Lung (tissue), 12 donors: Measurements from ENCODE around the gene SMARCA4. TPM values are rescaled to one million over a fixed set of nuclear protein-coding genes. Genes with fewer than 3 reads are reported as not detected.
"Not testable (repeated sequence)": the region's sequence is repeated elsewhere in the genome, so short reads cannot be mapped to it uniquely, and the experiment has no call there.

Experiments
- ATAC-seq: fragments of 200-7000 bp; cut with Tn5 transposase; one replicate; pipeline ENCODE4 v1.9.1; 2020; ENCODE audit warnings: moderate number of reproducible peaks; ENCODE audit not compliant: insufficient read depth, low FRiP score
- DNase-seq, 3 donors: peaks; one replicate each; pipeline ENCODE4 v3.0.0-alpha.2; 2013 to 2017
- H3K27ac ChIP-seq, 2 donors: one replicate each; pipeline ENCODE4 v1.5.1; 2013; ENCODE audit warnings: mild to moderate bottlenecking in 2 of 2, moderate library complexity in 2 of 2, control low read depth in 1 of 2, inconsistent platforms in 1 of 2, low read depth in 1 of 2, low read length in 1 of 2
- H3K27me3 ChIP-seq, 3 donors: one replicate each; pipeline ENCODE4 v1.5.1; 2013; ENCODE audit warnings: low read length in 2 of 3; ENCODE audit not compliant: control insufficient read depth in 3 of 3, insufficient read depth in 3 of 3
- H3K36me3 ChIP-seq, 4 donors: one replicate each; pipeline ENCODE4 v1.5.1; 2013; ENCODE audit warnings: low read length in 4 of 4, mild to moderate bottlenecking in 1 of 4, moderate library complexity in 1 of 4; ENCODE audit not compliant: control insufficient read depth in 4 of 4, insufficient read depth in 4 of 4
- H3K4me1 ChIP-seq, 5 donors: one replicate each; pipeline ENCODE4 v1.5.1; 2013; ENCODE audit warnings: low read length in 5 of 5, mild to moderate bottlenecking in 2 of 5, moderate library complexity in 1 of 5; ENCODE audit not compliant: control insufficient read depth in 5 of 5, insufficient read depth in 5 of 5
- H3K4me3 ChIP-seq: one replicate; pipeline ENCODE4 v1.5.1; 2013; ENCODE audit warnings: mild to moderate bottlenecking, control low read depth, moderate library complexity
- H3K9ac ChIP-seq, 2 donors: one replicate each; pipeline ENCODE4 v1.5.1; 2013; ENCODE audit warnings: low read length in 2 of 2, control low read depth in 1 of 2; ENCODE audit not compliant: insufficient read depth in 1 of 2
- H3K9me3 ChIP-seq, 4 donors: one replicate each; pipeline ENCODE4 v1.5.1; 2013; ENCODE audit warnings: low read length in 3 of 4, mild to moderate bottlenecking in 1 of 4, moderate library complexity in 1 of 4; ENCODE audit not compliant: control insufficient read depth in 4 of 4, insufficient read depth in 3 of 4
- CTCF ChIP-seq: IDR thresholded peaks from 2 replicates; pipeline ENCODE4 v1.5.1; 2012; ENCODE audit warnings: mild to moderate bottlenecking; ENCODE audit errors: control extremely low read depth, extremely low read depth
- WGBS, 2 donors: extraction: QIAGEN DNeasy Blood & Tissue Kit; methylation state at CpG; one replicate each; pipeline ENCODE4 v1.1.7; 2013; 5-methylcytosine and 5-hydroxymethylcytosine counted together
- polyA plus RNA-seq, 2 donors: library from polyadenylated mRNA; stranded (reverse); fragments of 200-250 nt; gene quantifications; one replicate each; pipeline ENCODE4 v1.2.1, GENCODE V29; 2013
- total RNA-seq, 2 donors: library from RNA; depleted of rRNA in 1 of 2; stranded (reverse); fragments of >200 nt in 1 of 2; gene quantifications; one replicate each; pipeline ENCODE4 v1.2.1, GENCODE V29; 2014 to 2021
- donor health status: control.
- donor health status: control.
- donor health status: Bipolar disorder and iron deficiency.
- donor health status: healthy.
- donor health status: DM: yes; HTN: yes; CAD: no.

The SMARCA4 gene
- total and polyA plus RNA-seq, 4 donors, result 52.3 to 116 (median 91.1) TPM

- H3K9ac ChIP-seq, result no peak overlapping the region
- H3K4me3 ChIP-seq, result no peak overlapping the region
- H3K9me3 ChIP-seq, result no peaks in the 10 kb centered on the region
- no peak overlapping the region for H3K27ac ChIP-seq
- H3K27me3 ChIP-seq, result no peaks in the 10 kb centered on the region
- WGBS, 2 donors, result 86 to 90% methylated on average over 9 of the region's 9 CpGs
- no peaks in the 10 kb centered on the region for H3K4me1 ChIP-seq
- DNase-seq (no peak), ATAC-seq (no peak)
- peaks cover 0 to 6% (median 2%) of the 10 kb centered on the region in 4 donors for H3K36me3 ChIP-seq
- TF ChIP-seq CTCF, result no peak
These were observed 25.3 kb upstream of the SMARCA4 start for GRCh38 chr19:10935371-10936059.

GRCh38 chr19:10936661-10937084 lies 24.2 kb upstream of the SMARCA4 start:
- Histone ChIP-seq H3K27me3 (no peaks in the 10 kb centered on the region), H3K9me3 (no peaks in the 10 kb centered on the region), H3K27ac (peak overlapping the region in 1 of 2 donors; percentile 79), H3K9ac (no peak overlapping the region), H3K4me1 (no peaks in the 10 kb centered on the region), H3K36me3 (peaks cover 0 to 3% (median 1%) of the 10 kb centered on the region in 4 donors), H3K4me3 (no peak overlapping the region)
- peak; percentile 58 for TF ChIP-seq CTCF
- DNase-seq, result peak; percentile 64 to 93 (median 90)
- peak; percentile 79 for ATAC-seq
- whole genome bisulfite sequencing, 2 donors, result 3% methylated on average over 11 of the region's 11 CpGs

GRCh38 chr19:10941649-10942048 lies 19.2 kb upstream of the SMARCA4 start:
- H3K27ac ChIP-seq, H3K4me1 ChIP-seq, H3K4me3 ChIP-seq, H3K36me3 ChIP-seq, ATAC-seq, H3K27me3 ChIP-seq, H3K9me3 ChIP-seq, DNase-seq, H3K9ac ChIP-seq: not testable (repeated sequence)
- WGBS, 2 donors, result 57 to 62% methylated on average over 14 of the region's 14 CpGs

GRCh38 chr19:10943412-10943811 lies 17.4 kb upstream of the SMARCA4 start:
- H3K9me3 ChIP-seq, result not testable (repeated sequence)
- WGBS, 2 donors, result 82 to 97% methylated on average over 4 of the region's 4 CpGs

More at GRCh38 chr19:10943412-10943811, 17.4 kb upstream of the SMARCA4 start:
- not testable (repeated sequence) for H3K36me3 ChIP-seq, H3K4me1 ChIP-seq, H3K27me3 ChIP-seq, DNase-seq, H3K27ac ChIP-seq, H3K4me3 ChIP-seq, H3K9ac ChIP-seq, ATAC-seq
